WI38 (cell line): ENCODE data around the gene MOB1A.

Experiments used
- H3K4me3 ChIP-seq: 2 replicates; pipeline ENCODE4 v1.5.1; 2011; ENCODE audit warnings: low read depth, mild to moderate bottlenecking, control low read depth, low read length
- TF ChIP-seq, protein P1 (sequence below): IDR thresholded peaks from 2 replicates; pipeline ENCODE4 v1.5.1; 2012; ENCODE audit warnings: low read depth, mild to moderate bottlenecking, control low read depth, low read length

MOB1A gene

DNA sequence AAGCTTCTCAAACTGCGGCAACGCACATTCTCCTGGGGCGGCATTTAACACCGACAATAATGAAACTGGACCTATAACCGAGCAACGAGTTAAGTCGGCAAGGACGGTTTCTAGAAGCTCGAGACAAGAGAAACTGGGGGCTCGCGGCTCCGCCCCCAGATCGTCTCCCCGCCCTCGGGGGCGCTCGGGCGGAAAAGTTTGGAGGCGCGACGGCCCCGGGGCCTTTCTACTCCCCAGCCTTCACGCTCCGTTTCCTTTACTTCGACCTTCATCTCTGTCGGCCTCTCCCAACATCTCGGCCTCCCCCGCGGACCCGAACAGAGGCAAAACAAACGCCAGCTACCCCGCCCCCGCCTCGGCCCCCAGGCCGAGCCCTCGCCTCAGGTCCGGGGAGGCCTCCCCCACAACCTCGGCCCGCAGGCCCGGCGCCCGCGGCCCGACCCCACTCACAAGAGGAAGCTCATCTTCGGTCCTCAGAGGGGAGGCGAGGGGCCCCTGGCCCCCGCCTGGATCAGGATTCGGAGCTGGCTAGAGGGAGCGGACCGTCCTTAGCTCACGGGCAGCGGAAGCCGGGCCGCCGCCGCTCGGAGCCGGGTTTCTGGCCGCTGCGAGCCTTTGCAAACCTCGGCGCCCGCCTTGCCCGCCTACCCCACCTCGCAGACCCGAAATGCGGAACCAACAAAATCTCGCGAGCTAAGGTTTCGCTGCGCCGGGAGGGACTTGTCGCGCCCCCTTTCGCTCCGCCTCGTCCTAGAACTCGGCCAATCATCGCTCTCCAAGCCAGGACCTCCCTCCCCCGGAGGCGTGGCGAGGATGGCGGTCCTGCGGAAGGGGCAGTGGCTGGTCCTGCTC lies at the start of gene MOB1A:
Gene MOB1A (minus strand): TSS at position 669 of the 852 bp plus-strand sequence. CDS start 205 bp downstream, at position 464.
- TF ChIP-seq, protein P1, sequence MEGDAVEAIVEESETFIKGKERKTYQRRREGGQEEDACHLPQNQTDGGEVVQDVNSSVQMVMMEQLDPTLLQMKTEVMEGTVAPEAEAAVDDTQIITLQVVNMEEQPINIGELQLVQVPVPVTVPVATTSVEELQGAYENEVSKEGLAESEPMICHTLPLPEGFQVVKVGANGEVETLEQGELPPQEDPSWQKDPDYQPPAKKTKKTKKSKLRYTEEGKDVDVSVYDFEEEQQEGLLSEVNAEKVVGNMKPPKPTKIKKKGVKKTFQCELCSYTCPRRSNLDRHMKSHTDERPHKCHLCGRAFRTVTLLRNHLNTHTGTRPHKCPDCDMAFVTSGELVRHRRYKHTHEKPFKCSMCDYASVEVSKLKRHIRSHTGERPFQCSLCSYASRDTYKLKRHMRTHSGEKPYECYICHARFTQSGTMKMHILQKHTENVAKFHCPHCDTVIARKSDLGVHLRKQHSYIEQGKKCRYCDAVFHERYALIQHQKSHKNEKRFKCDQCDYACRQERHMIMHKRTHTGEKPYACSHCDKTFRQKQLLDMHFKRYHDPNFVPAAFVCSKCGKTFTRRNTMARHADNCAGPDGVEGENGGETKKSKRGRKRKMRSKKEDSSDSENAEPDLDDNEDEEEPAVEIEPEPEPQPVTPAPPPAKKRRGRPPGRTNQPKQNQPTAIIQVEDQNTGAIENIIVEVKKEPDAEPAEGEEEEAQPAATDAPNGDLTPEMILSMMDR: no peak
- peak within 1 kb of the TSS; percentile 92 for H3K4me3 ChIP-seq

DNA sequence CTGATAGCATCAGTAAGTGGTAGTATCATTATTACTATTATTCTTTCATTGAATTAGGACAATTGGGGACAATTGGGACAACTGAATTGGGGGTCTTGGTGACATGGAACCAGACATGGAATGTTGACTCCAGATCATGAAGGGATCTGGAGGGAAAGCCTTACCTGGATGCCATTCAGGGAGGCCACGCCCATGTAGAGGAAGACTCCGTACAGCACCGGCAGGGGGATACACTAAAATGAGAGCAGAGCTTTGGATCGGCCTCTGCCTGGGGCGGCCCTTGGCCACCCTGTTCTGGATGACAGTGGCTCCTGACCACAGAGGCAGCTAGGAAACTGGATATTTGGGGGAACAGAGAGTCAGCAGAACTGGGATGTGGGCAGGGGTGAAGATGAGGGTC lies 49.0 kb upstream of the MOB1A start:
- no peak overlapping the region for H3K4me3 ChIP-seq

DNA sequence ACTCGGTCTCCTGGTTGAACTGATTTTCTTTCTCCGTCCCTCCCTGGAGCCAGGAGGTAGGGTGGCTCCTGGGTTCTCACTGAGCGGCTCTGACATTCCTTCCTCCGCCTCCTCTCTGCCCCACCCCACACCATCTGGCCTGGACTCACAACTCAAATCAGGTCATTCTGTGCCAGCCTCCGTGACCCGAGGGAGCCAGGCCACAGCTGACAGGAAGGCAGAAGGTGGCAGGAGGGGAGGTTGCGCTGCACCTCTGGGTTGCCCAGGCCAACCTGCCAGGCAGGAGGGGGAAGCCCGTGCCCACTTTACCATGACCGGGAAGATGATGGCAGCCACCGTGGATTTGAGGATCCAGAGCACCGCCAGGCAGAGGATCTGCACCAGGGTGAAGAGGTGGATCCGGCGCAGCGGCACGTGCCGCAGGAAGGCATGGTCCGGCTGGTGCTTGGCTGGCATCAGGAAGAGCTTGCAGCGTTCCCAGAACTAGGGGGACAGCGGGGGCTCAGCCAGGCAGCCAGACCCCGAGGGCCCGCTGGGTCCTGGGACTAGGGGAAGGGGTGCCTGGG lies 48.1 kb upstream of the MOB1A start:
- TF ChIP-seq, protein P1: no peak
- no peak overlapping the region for H3K4me3 ChIP-seq

More for the DNA sequence above, 49.0 kb upstream of the MOB1A start:
- TF ChIP-seq, protein P1: no peak

DNA sequence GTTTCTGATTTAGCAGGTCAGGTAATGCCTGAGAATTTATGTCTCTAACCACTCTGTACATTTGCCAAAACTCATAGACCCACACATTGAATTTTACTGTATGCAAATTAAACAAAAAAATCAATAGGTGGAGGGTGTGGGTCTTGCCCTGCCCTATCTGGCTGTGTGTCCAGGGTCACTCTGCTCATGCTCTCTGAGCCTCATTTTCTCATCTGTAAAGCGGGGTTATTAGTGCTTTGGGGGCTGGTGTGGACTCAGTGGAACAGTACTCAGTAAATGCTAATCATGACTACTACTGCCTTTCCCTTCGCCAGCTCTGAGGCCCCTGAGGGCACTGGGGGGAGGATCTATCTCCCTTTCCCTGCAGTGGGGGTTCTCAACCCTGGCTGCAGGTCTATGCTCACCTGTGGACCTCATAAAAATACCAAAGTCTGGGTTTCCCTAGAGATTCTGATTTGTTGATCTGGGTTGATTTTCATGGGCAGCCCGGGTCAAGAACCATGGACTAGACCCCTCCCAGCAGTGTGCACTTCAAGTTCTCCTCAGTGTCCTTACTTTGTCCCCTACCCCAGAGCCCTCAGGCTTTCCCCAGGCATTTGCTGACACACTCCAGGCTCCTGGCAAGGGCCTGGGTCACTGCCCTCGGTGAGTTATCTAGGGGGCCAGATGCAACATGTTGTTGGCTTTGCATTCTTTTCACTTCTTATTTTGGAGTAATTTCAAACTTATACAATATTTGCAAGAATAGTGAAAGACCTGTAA lies 47.2 kb upstream of the MOB1A start:
- H3K4me3 ChIP-seq: no peak overlapping the region
- TF ChIP-seq, protein P1: no peak

DNA sequence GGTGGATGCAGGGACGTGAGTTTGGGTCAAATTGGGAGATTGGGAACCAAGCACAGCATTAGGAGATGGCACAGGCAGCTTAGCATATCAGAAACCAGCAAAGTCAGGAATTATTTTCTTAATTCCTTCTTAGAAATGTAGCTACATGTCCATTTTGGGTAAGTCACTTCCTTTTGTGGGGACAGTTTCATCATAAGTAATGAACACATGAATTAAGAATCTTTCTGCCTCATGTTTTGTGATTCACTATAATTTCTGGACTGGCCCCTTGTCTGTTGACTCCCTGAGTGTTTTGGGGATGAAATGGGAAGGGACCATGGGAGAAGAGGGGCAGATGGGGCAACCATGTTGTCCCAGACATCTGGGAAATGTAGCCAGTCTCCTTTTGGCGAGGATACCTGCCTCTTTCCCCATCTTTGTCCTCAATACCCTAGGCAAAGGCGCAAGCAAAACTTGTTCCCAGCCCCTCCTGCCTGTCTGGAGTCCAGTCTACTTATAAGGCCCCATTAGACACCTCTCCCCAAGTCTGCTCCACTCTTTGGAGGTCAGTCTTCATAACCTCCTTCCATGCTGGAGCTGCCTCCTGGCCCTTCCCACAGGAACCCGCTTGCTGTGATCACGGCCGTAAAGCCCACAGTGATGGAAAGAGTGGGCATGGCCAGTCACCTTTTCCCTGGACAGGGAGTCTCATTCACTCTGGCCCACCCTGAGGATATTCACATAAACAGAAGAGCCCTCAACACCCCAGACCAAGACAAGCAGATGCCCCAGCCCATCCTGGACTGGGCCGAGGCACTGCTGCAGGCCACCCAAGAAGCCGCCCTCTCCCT lies 45.5 kb upstream of the MOB1A start:
- H3K4me3 ChIP-seq: no peak overlapping the region
- TF ChIP-seq, protein P1: no peak

DNA sequence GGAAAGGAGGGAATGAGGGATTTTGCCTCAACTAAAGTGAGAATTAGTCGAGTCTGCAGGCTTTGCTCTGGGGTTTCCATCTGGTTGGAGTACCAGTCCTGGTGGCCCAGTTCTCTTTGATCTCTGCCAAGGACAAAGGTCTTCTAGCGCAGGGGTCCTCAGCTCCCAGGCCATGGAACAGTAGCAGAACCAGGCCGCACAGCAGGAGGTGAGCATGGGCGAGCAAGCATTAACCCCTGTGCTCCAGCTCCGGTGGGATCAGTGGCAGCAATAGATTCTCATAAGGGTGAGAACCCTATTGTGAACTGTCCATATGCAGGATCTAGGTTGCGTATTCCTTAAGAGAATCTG lies 43.6 kb upstream of the MOB1A start:
- H3K4me3 ChIP-seq: no peak overlapping the region

More for the DNA sequence above, 43.6 kb upstream of the MOB1A start:
- TF ChIP-seq, protein P1: no peak
